MM.1S (cell line): ENCODE measurements around the gene PRKRA.

Experiments
- DNase-seq: peaks from one replicate; pipeline ENCODE4 v3.0.0-alpha.2; 2015
- H2AFZ ChIP-seq: fragments of 300-600 bp; sonication (generic); 2 replicates; pipeline ENCODE4 v1.6.0; 2016; ENCODE audit warnings: antibody characterized with exemption, low read length
- H3F3A ChIP-seq: fragments of 300-600 bp; sonication (generic); 2 replicates; pipeline ENCODE4 v1.6.1; 2016; ENCODE audit warnings: mild to moderate bottlenecking, antibody characterized with exemption, low read length, moderate library complexity, mixed read lengths; ENCODE audit not compliant: insufficient read depth
- H3K27ac ChIP-seq: fragments of 300-600 bp; sonication (generic); 2 replicates; pipeline ENCODE4 v1.5.1; 2016; ENCODE audit warnings: mild to moderate bottlenecking, low read length
- H3K27me3 ChIP-seq: fragments of 300-600 bp; sonication (generic); replicated peaks from 2 replicates; pipeline ENCODE4 v1.6.0; 2016; ENCODE audit warnings: low read length; ENCODE audit not compliant: insufficient read depth
- H3K36me3 ChIP-seq: fragments of 300-600 bp; sonication (generic); replicated peaks from 2 replicates; pipeline ENCODE4 v1.6.1; 2016; ENCODE audit warnings: mild to moderate bottlenecking, low read length, mixed read lengths; ENCODE audit not compliant: insufficient read depth
- H3K4me1 ChIP-seq: fragments of 300-600 bp; sonication (generic); 2 replicates; pipeline ENCODE4 v1.6.1; 2016; ENCODE audit warnings: low read length, mixed read lengths
- H3K4me2 ChIP-seq: fragments of 300-600 bp; sonication (generic); 2 replicates; pipeline ENCODE4 v1.6.0; 2016; ENCODE audit warnings: low read depth, low read length
- H3K4me3 ChIP-seq: fragments of 300-600 bp; sonication (generic); 2 replicates; pipeline ENCODE4 v1.5.1; 2016; ENCODE audit warnings: low read length, mixed read lengths
- H3K79me2 ChIP-seq: fragments of 300-600 bp; sonication (generic); 2 replicates; pipeline ENCODE4 v1.6.1; 2016; ENCODE audit warnings: mixed run types, low read length, mixed read lengths
- H3K9ac ChIP-seq: fragments of 300-600 bp; sonication (generic); 2 replicates; pipeline ENCODE4 v1.6.1; 2016; ENCODE audit warnings: low read length, mixed read lengths
- H3K9me2 ChIP-seq: fragments of 300-600 bp; sonication (generic); replicated peaks from 2 replicates; pipeline ENCODE4 v1.6.1; 2016; ENCODE audit warnings: mild to moderate bottlenecking, low read length, mixed read lengths; ENCODE audit not compliant: insufficient read depth
- H3K9me3 ChIP-seq: fragments of 300-600 bp; sonication (generic); replicated peaks from 2 replicates; pipeline ENCODE4 v1.6.1; 2016; ENCODE audit warnings: mild to moderate bottlenecking, low read length, mixed read lengths; ENCODE audit not compliant: insufficient read depth
- H4K20me1 ChIP-seq: fragments of 300-600 bp; sonication (generic); 2 replicates; pipeline ENCODE4 v1.6.1; 2016; ENCODE audit warnings: mild to moderate bottlenecking, low read length, moderate library complexity, mixed read lengths; ENCODE audit not compliant: insufficient read depth
- CTCF ChIP-seq: fragments of 300-600 bp; sonication (generic); IDR thresholded peaks from 2 replicates; pipeline ENCODE4 v1.5.1; 2016; ENCODE audit warnings: antibody characterized with exemption, low read length, mixed read lengths
- EZH2 ChIP-seq: fragments of 300-600 bp; sonication (generic); optimal IDR thresholded peaks from 2 replicates; pipeline ENCODE3; 2017; ENCODE audit warnings: low read depth, mild to moderate bottlenecking, antibody characterized with exemption, low read length, mixed read lengths
- EZH2phosphoT487 ChIP-seq: fragments of 300-600 bp; sonication (generic); IDR thresholded peaks from 2 replicates; pipeline ENCODE4 v1.6.1; 2018; ENCODE audit warnings: antibody characterized with exemption, low read length

Gene PRKRA

GRCh38 chr2:178417916-178418315 lies 33.1 kb downstream of the PRKRA start:
- no peak overlapping the region for H3K4me3 ChIP-seq
- no peak overlapping the region for H3K4me2 ChIP-seq
- H3K9ac ChIP-seq: no peak overlapping the region
- H4K20me1 ChIP-seq: no peaks in the 10 kb centered on the region
- H2AFZ ChIP-seq: no peak overlapping the region
- TF ChIP-seq CTCF (no peak), EZH2 (no peak), EZH2phosphoT487 (no peak)
- no peaks in the 10 kb centered on the region for H3K79me2 ChIP-seq
- 0 out of 2 replicates have a peak, but pooled peaks cover 4% of the 10 kb centered on the region for H3K36me3 ChIP-seq
- H3K9me2 ChIP-seq: no peaks in the 10 kb centered on the region
- H3K27me3 ChIP-seq: no peaks in the 10 kb centered on the region
- no peak for DNase-seq
- peaks cover 7% of the 10 kb centered on the region; the same call in 1 of the 2 replicates for H3F3A ChIP-seq
- no peaks in the 10 kb centered on the region for H3K9me3 ChIP-seq
- H3K4me1 ChIP-seq: peaks cover 5% of the 10 kb centered on the region; the same call in 1 of the 2 replicates
- H3K27ac ChIP-seq: no peak overlapping the region

GRCh38 chr2:178415979-178416378 lies 35.0 kb downstream of the PRKRA start:
- Histone ChIP-seq H3K9ac (no peak overlapping the region), H3F3A (peaks cover 7% of the 10 kb centered on the region; the same call in 1 of the 2 replicates), H2AFZ (no peak overlapping the region), H3K36me3 (0 out of 2 replicates have a peak, but pooled peaks cover 4% of the 10 kb centered on the region), H3K27me3 (no peaks in the 10 kb centered on the region), H4K20me1 (no peaks in the 10 kb centered on the region), H3K27ac (no peak overlapping the region), H3K9me2 (no peaks in the 10 kb centered on the region), H3K4me2 (no peak overlapping the region), H3K4me3 (no peak overlapping the region), H3K9me3 (no peaks in the 10 kb centered on the region), H3K79me2 (no peaks in the 10 kb centered on the region), H3K4me1 (peaks cover 5% of the 10 kb centered on the region; the same call in 1 of the 2 replicates)
- DNase-seq: no peak
- TF ChIP-seq EZH2 (no peak), CTCF (no peak), EZH2phosphoT487 (no peak)

GRCh38 chr2:178414266-178415247 lies 36.4 kb downstream of the PRKRA start:
- H3K27me3 ChIP-seq: no peaks in the 10 kb centered on the region
- H3K36me3 ChIP-seq: no peaks in the 10 kb centered on the region
- H2AFZ ChIP-seq: peak overlapping the region; percentile 92
- H3K79me2 ChIP-seq: no peaks in the 10 kb centered on the region
- H3K9ac ChIP-seq: peak overlapping the region; percentile 88
- DNase-seq: peak; percentile 95
- H3K4me3 ChIP-seq: peak overlapping the region; percentile 65
- peaks cover 5% of the 10 kb centered on the region; the same call in 1 of the 2 replicates for H3K4me1 ChIP-seq
- no peaks in the 10 kb centered on the region for H4K20me1 ChIP-seq
- H3F3A ChIP-seq: peaks cover 7% of the 10 kb centered on the region; the same call in 1 of the 2 replicates
- peak; percentile 93 for TF ChIP-seq CTCF
- TF ChIP-seq EZH2phosphoT487: no peak
- no peak for TF ChIP-seq EZH2
- peak overlapping the region; percentile 48 for H3K4me2 ChIP-seq
- H3K9me3 ChIP-seq: no peaks in the 10 kb centered on the region
- no peaks in the 10 kb centered on the region for H3K9me2 ChIP-seq
- peak overlapping the region; percentile 80 for H3K27ac ChIP-seq
